SK-N-SH treated with all-trans-retinoic acid at 6 μM for 48 hours (cell line): Measurements from ENCODE around the gene IFNB1.

ENCODE experiments used
- ATAC-seq: fragments of 200-7000 bp; cut with Tn5 transposase; 3 replicates; pipeline ENCODE4 v1.9.1; 2020; ENCODE audit warnings: mild to moderate bottlenecking, moderate library complexity
- ARNTL ChIP-seq: fragments of 450-650 bp; formaldehyde crosslinking; IDR thresholded peaks from 2 replicates; pipeline ENCODE4 v1.5.0; 2020; ENCODE audit warnings: low read depth, mild to moderate bottlenecking, moderate library complexity, borderline replicate concordance
- BACH2 ChIP-seq: fragments of 250-450 bp; sonication (Bioruptor Pico); IDR thresholded peaks from 2 replicates; pipeline ENCODE4 v1.9.0; 2021; ENCODE audit warnings: mild to moderate bottlenecking, borderline replicate concordance
- CREB5 ChIP-seq: fragments of 250-450 bp; sonication (Bioruptor Pico); IDR thresholded peaks from 2 replicates; pipeline ENCODE4 v1.5.1; 2020; ENCODE audit warnings: low read depth, mild to moderate bottlenecking, moderate library complexity
- CSDC2 ChIP-seq: fragments of 250-450 bp; sonication (Bioruptor Pico); IDR thresholded peaks from 2 replicates; pipeline ENCODE4 v1.5.0; 2020; ENCODE audit warnings: mild to moderate bottlenecking, moderate library complexity
- CSRNP3 ChIP-seq: fragments of 250-450 bp; sonication (Bioruptor Pico); IDR thresholded peaks from 2 replicates; pipeline ENCODE4 v1.5.1; 2021; ENCODE audit warnings: mild to moderate bottlenecking, moderate library complexity
- ESRRG ChIP-seq: fragments of 250-450 bp; sonication (Bioruptor Pico); IDR thresholded peaks from 2 replicates; pipeline ENCODE4 v1.6.1; 2021; ENCODE audit warnings: mild to moderate bottlenecking
- GLIS3 ChIP-seq: fragments of 250-450 bp; sonication (Bioruptor Pico); IDR thresholded peaks from 2 replicates; pipeline ENCODE4 v1.5.0; 2020; ENCODE audit warnings: mild to moderate bottlenecking, moderate library complexity
- ISL1 ChIP-seq: fragments of 250-450 bp; sonication (Bioruptor Pico); IDR thresholded peaks from 2 replicates; pipeline ENCODE4 v2.1.2; 2022; ENCODE audit warnings: mild to moderate bottlenecking, moderate library complexity
- OSR1 ChIP-seq: fragments of 250-450 bp; sonication (Bioruptor Pico); IDR thresholded peaks from 2 replicates; pipeline ENCODE4 v1.8.0; 2022; ENCODE audit warnings: moderate library complexity, mild to moderate bottlenecking, inconsistent platforms
- PATZ1 ChIP-seq: fragments of 250-450 bp; sonication (Bioruptor Pico); IDR thresholded peaks from 2 replicates; pipeline ENCODE4 v1.8.0; 2020; ENCODE audit warnings: mild to moderate bottlenecking, moderate library complexity, borderline replicate concordance
- POU6F1 ChIP-seq: fragments of 250-450 bp; sonication (Bioruptor Pico); IDR thresholded peaks from 2 replicates; pipeline ENCODE4 v1.8.0; 2021; ENCODE audit warnings: low read depth, mild to moderate bottlenecking, moderate library complexity, borderline replicate concordance
- PPARA ChIP-seq: fragments of 250-450 bp; sonication (Bioruptor Pico); IDR thresholded peaks from 2 replicates; pipeline ENCODE4 v1.5.0; 2020; ENCODE audit warnings: mild to moderate bottlenecking, borderline replicate concordance
- RARB ChIP-seq: fragments of 250-450 bp; sonication (Bioruptor Pico); IDR thresholded peaks from 2 replicates; pipeline ENCODE4 v1.8.0; 2021; ENCODE audit warnings: mild to moderate bottlenecking, moderate library complexity
- TCF4 ChIP-seq: fragments of 250-450 bp; sonication (Bioruptor Pico); IDR thresholded peaks from 2 replicates; pipeline ENCODE4 v1.8.0; 2021; ENCODE audit warnings: mild to moderate bottlenecking, moderate library complexity, borderline replicate concordance
- TOX ChIP-seq: fragments of 250-450 bp; sonication (Bioruptor Pico); IDR thresholded peaks from 2 replicates; pipeline ENCODE4 v1.8.0; 2021; ENCODE audit warnings: mild to moderate bottlenecking, moderate library complexity, borderline replicate concordance
- TSHZ2 ChIP-seq: fragments of 250-450 bp; sonication (Bioruptor Pico); IDR thresholded peaks from 2 replicates; pipeline ENCODE4 v1.5.0; 2020; ENCODE audit warnings: mild to moderate bottlenecking, moderate library complexity
- ZC3H10 ChIP-seq: fragments of 250-450 bp; sonication (Bioruptor Pico); IDR thresholded peaks from 2 replicates; pipeline ENCODE4 v1.5.1; 2021; ENCODE audit warnings: mild to moderate bottlenecking, moderate library complexity
- ZFP3 ChIP-seq: fragments of 250-450 bp; sonication (Bioruptor Pico); IDR thresholded peaks from 2 replicates; pipeline ENCODE4 v1.5.0; 2020; ENCODE audit warnings: mild to moderate bottlenecking, moderate library complexity
- ZNF70 ChIP-seq: fragments of 450-650 bp; formaldehyde crosslinking; IDR thresholded peaks from 2 replicates; pipeline ENCODE4 v1.5.0; 2020; ENCODE audit warnings: mild to moderate bottlenecking, moderate library complexity

Gene IFNB1

GRCh38 chr9:21096172-21096900 lies 18.6 kb upstream of the IFNB1 start:
- ATAC-seq = peak; percentile 67
- no peak for TF ChIP-seq CSRNP3 (CRISPR knock-in tag)
- TF ChIP-seq POU6F1 (CRISPR knock-in tag) = no peak
- TF ChIP-seq CREB5 (CRISPR knock-in tag) = no peak
- TF ChIP-seq CSDC2 (CRISPR knock-in tag) = no peak
- no peak for TF ChIP-seq ZNF70 (CRISPR knock-in tag)
- TF ChIP-seq TSHZ2 (CRISPR knock-in tag) = no peak
- TF ChIP-seq ZFP3 (CRISPR knock-in tag) = no peak
- TF ChIP-seq, all 23 proteins: peak for 0

- TF ChIP-seq CREB5 (CRISPR knock-in tag) (no peak), TCF4 (CRISPR knock-in tag) (no peak), ZFP3 (CRISPR knock-in tag) (no peak), ESRRG (CRISPR knock-in tag) (no peak), ZNF70 (CRISPR knock-in tag) (no peak), POU6F1 (CRISPR knock-in tag) (no peak), RARB (CRISPR knock-in tag) (no peak), TSHZ2 (CRISPR knock-in tag) (no peak), ZC3H10 (no peak), PATZ1 (CRISPR knock-in tag) (no peak), OSR1 (no peak), CSDC2 (CRISPR knock-in tag) (no peak), BACH2 (no peak), GLIS3 (CRISPR knock-in tag) (no peak), ARNTL (CRISPR knock-in tag) (no peak), ISL1 (CRISPR knock-in tag) (no peak), TOX (CRISPR knock-in tag) (no peak), PPARA (no peak)
- ATAC-seq = peak; percentile 48; the same call in 2 of the 3 replicates
These were observed 17.8 kb upstream of the IFNB1 start for GRCh38 chr9:21095561-21095960.
